Tongue (tissue), 2 donors: ENCODE results near the gene BORCS5. TPM values are rescaled to one million over a fixed set of nuclear protein-coding genes. Genes with fewer than 3 reads are reported as not detected.
"Not testable (repeated sequence)": the region's sequence is repeated elsewhere in the genome, so short reads cannot be mapped to it uniquely, and the experiment has no call there.

Source experiments
- DNase-seq: peaks from one replicate; pipeline ENCODE4 v3.0.0-alpha.2; 2015
- total RNA-seq: library from RNA; depleted of rRNA; stranded (reverse); fragments of >200 nt; gene quantifications from one replicate; pipeline ENCODE4 v1.2.3, GENCODE V29; 2014

The BORCS5 gene
- 35.7 TPM for total RNA-seq

DNA sequence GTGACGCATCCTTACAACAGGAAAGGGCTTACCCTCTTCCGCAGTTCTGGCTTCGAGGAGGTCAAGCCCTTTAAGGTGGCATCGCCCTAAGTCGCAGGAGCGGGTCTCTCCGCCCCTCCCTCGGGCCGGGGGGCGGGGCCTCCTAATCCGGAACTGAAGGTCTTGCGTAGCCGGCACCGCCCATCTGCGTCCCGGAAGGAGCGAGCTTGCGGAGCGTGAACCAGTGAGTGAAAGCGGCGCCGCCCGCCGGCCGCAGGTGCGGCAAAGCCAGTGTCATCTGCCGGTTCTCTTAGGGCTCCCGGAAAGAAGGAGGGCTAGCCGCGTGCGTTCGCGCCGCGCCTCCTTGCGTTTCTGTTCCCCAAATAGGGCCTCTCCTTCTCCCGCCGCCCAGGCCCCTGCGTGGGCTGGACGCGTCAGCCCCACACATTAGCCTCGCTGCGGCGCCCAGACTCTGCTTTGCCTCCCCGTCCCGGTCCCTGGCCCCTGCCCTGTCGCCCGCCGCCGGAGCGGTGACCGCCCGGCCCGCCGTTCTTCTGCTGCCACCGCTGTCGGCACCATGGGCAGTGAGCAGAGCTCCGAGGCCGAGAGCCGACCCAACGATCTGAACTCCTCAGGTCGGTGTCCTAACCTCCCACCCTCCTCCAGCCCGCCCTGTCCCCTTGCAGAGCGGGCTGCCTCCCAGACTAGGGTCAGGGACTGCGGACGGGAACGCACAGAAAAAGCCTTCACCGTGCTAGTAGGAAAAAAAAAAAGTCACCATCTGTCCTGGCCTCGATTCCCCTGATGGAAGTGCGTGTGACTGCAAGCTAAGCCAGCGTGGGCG is at the start of gene BORCS5:
Gene BORCS5, plus strand, starts transcription at position 183 of the 823 bp plus-strand sequence. Its CDS starts 374 bp downstream, at position 557.
- peak; percentile 98 for DNase-seq

DNA sequence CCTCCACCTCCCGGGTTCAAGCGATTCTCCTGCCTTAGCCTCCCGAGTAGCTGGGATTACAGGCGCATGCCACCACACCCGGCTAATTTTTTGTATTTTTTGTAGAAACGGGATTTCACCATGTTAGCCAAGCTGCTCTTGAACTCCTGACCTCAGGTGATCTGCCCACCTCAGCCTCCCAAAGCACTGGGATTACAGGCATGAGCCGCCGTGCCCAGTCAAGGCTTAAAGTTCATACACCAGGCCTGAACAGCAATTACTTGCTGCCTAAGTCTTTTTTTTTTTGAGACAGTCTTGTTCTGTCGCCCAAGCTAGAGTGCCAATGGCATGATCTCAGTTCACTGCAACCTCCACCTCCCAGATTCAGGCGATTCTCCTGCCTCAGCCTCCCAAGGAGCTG is 46.2 kb upstream of the BORCS5 start:
- not testable (repeated sequence) for DNase-seq

DNA sequence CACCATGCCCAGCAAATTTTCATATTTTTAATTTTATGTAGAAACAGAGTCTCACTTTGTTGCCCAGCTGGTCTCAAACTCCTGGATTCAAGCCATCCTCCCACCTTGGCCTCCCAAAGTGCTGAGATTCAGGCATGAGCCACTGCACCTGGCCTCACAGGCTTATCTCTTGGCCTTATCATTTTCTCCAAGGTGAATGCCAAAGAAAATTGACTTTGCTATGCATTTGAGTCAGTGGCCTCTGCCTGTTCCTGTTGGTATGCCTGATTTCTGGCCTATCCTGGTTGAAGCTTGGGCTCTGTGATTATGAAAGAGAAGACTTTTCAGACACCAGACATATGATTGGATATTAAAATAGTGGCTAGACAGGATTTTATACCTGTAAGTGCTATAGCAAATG is 41.0 kb upstream of the BORCS5 start:
- DNase-seq: no peak

DNA sequence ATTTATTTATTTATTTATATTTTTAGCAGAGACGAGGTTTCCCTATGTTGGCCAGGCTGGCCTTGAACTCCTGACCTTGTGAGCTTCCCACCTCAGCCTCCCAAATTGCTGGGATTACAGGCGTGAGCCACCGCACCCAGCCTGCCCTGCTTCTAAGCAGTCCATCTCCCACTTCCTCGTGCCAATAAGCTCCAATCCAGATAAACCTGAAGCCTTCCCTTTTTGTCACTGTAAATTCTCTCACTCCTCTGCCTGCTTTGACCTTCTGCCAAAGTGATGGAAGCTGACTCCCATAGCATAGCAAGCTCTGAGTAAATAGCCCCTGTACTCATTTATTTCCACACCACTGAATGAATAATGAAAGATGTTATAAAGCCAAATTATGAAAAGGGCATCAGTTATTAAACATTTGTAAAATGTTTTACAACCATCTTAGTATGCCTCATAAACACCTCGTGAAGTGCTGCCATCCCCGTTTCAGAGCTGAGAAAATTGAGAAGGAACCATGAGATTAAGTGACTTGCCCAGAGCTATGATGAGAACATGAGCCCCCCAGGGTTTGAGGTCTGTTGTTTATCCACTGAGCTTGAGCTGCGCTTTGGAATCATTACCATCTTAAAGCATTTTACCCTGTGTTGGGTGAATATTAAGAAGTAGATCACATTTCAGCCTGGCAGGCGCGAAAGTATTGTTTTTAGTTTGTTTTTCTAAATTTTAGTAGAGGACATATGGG is 37.3 kb upstream of the BORCS5 start:
- peak; percentile 45 for DNase-seq

DNA sequence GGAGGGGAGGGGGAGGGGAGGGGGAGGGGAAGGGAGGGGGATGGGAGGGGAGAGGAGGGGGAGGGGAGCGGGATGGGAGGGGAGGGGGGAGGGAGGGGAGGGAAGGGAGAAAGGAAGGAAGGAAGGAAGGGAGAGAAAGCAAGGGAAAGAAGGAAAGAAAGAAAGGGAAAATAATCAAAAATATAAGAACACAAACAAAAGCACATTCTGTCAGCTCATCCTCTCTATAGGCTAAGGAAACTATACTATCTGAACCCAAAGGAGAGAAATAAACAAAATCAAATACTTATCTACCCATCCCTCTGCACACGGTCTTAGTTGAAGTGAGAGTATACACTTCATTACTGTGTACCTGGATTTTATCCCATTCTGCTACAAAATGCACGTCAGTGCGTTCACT is 33.8 kb upstream of the BORCS5 start:
- DNase-seq: no peak

DNA sequence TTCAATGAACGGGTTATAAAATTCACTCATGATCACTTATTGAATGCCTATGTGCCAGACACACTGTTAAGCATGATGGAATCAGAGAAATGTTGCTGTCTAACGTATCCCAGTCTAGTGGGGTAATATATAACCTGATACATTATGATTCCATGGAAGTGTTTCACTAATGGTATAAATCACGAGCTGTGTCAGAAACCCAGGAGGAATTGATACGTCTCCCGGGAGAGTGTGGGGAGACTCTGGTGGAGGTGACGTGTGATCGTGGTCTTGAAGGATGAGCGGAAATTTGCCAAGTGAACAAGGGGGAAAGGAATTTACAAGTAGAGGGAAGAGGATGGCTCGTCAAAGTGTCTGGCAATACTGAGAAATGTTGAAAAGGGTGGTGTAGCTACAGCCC is 33.3 kb upstream of the BORCS5 start:
- DNase-seq: no peak

DNA sequence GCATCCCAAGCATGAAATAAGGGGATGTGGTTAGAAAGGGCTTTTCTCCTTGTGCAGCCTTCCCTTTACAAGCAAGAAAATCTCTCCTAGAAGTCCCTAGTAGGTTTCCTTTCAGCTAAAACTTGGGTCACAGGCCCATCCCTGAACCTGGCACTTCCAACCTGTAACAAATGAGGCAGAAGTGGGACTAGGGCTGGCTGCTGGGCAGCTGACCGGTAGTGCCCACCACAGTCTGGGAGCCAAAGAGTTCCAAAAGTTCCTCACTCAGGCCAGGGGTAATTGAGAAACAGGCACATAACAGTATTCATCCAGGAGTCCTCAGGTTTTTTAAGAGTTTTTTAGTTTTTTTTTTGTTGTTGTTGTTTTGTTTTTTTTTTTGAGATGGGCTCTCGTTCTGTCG is 30.6 kb upstream of the BORCS5 start:
- no peak for DNase-seq

DNA sequence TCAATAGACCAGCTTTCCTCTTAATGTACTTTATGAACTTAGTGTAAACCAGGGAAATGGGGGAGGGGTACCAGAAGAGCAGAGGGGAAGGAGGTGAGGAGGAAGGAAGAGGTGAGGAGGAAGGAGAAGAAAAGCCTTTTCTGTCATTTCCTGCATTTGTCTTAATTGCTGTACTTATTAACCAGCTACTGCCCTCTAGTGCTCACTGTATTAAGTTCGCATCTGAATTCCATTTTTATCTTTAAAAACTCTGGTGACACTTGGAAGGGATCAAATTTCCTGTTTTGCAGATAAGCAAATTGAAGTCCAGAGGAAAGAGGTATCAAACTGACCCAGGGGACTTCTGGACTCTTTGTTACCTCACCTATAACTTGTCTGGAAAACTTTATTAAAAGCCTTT is 29.1 kb upstream of the BORCS5 start:
- peak; percentile 81 for DNase-seq

DNA sequence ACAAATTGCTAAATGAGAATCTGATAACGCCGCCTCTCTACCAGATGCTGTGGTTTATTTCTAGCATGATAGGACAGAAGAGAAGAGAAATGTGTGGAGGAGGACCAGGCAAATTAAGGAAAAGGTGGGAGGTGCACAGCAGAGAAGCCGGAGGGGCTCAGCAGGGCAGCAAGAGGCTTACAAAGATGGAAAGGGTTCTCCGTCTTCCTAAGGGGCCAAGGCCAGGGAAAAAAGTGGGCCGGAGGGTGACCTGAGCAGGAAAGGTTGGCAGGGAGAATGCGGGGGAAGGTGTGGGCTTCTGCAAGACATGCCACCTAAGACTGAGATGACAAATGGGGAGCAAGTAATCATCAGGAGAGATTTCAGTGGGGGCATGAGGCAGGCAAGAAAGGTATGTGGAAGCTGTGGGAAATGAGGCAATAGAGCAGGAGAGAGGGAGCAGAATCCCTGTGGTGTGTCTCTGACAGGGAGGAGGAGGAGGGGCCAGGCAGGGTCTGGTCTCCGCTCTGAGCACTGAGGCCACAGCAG is 25.6 kb upstream of the BORCS5 start:
- DNase-seq: no peak

DNA sequence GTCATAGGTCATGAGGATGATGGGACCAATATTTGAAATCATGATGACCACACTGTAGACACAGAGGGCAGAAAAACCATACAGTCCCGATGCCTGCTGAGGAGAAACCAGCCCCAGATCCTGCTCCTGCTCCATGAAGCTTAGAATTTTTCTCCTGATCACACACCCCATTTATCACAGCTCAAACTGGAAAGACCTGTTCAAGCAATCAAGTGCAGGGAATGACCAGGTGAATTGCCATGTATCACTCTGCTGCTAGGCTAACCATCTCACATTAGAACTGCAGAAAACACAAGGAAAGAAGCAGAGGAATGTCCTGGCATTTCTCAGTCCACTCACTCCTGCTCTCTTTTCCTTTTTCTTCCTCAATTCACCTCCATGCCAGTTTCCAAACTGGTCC is 25.0 kb upstream of the BORCS5 start:
- no peak for DNase-seq

DNA sequence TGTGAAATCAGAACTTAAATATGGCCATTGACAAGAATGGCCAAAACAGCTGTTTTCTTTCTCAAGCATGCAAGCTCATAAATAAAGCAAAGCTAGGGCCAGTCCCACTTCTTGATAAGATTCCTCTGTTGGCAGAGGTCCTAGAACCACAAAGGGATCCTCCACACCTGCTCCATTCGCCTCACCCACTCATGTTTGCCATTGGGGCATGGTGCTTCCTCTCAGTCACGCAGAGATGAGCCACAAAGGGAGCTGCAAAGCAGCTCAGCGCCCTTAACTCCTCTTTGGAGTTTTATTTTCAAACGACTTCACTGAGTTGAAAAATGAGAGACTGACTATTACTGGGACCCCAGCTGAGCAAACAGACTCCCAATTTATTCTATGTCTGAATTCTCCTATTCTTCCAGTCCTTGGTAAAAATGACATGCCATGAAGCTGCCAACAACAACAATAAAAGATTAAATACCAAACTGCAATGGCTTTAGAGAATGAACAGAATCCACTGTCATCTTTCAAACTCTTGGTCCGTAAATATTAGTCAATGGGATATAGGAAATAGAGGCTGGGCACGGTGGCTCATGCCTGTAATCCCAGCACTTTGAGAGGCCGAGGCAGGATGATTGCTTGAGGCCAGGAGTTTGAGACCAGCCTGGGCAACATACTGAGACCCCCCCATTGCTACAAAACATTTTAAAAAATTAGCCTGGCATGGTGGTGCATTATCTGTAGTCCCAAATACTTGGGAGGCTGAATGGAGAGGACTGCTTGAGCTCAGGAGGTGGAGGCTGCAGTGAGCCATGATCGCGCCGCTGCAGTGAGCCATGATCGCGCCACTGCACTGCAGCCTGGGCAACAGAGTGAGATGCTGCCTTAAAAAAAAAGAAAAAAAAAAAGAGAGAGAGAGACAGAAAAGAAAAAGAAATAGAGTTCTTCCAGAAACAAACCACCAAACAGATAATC is 23.2 kb upstream of the BORCS5 start:
- peak; percentile 79 for DNase-seq

DNA sequence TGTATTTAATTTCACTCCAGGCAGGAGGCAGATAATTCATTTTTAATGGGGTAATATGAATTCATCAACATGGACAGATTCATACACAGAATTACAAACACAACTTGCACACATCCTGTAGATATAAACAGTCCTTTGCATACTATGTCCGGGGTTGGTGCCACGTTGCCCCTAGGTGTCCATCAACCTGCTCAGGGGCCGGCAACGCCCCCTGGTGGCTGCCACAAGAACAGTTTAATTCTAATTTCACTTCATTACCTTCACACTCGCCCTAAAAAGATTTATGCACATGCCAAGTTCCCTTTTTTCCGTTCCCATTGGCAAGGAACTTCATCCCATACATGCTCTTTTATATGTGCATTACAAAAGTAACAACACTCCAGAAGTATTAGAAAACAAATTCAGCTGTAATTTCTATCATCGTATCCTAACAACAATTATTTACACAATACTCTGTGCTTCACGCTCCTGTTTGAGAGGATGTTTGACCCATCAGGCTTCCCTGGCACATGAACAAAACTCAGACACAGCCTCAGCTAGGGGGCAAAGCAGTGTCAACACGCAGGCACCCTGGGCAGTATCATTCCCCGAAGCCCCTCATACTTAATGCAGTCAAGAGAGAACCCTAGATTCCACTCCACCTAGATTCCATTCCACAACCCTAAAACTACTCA is 22.4 kb upstream of the BORCS5 start:
- peak; percentile 39 for DNase-seq

DNA sequence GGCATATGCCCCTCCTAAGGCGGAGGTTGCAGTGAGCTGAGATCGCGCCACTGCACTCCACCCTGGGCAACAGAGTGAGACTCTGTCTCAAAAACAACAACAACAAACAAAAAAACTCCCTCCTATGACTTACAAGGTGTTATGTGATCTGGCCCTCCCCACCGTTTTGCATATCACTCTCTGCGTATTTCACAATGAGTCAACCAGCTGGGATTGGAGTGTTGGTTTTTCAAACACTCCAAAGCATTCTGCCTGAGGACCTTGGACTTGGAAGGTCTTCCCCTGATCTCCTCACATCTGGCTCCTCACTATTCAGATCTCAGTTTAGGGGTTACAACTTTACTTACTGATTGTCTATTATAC is 20.8 kb upstream of the BORCS5 start:
- no peak for DNase-seq

DNA sequence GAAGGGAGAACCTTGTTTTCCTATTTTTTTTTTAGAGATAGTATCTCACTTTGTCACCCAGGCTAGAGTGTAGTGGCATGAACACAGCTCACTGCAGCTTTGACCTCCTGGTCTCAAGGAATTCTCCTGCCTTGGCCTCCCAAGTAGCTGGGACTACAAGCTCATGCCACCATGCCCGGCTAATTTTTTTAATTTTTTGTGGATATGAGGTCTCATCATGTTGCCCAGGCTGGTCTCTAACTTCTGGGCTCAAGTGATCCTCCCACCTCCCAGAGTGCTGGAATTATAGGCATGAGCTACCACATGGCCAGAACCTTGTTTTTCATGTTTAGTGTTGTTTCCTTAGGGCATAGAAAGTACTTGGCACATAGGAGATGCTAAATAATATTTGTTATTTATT is 20.4 kb upstream of the BORCS5 start:
- no peak for DNase-seq

DNA sequence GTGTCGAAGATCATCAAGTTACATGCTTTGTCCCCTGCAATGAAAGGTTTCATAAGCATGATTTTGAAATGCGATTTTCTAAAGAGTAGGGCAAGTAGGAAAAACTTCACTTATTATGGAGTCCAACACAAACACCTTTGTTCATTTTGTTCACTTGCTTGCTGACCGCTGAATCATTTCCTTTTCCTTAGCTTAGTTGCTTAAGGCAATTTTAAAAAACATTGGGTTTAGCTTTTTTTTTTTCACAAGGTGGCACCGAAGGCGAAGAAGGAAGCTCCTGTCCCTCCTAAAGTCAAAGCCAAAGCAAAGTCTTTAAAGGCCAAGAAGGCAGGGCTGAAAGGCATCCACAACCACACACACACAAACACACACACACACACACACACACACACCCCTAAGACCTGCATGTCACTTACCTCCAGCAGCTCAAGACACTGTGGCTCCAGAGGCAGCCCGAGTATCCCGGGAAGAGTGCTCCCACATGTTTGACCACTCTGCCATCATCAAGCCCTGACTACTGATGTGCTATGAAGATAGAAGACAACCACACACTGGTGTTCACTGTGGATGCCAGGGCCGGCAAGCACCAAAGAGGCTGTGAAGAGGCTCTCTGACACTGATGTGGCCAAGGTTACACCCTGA is 18.2 kb upstream of the BORCS5 start:
- DNase-seq: no peak

DNA sequence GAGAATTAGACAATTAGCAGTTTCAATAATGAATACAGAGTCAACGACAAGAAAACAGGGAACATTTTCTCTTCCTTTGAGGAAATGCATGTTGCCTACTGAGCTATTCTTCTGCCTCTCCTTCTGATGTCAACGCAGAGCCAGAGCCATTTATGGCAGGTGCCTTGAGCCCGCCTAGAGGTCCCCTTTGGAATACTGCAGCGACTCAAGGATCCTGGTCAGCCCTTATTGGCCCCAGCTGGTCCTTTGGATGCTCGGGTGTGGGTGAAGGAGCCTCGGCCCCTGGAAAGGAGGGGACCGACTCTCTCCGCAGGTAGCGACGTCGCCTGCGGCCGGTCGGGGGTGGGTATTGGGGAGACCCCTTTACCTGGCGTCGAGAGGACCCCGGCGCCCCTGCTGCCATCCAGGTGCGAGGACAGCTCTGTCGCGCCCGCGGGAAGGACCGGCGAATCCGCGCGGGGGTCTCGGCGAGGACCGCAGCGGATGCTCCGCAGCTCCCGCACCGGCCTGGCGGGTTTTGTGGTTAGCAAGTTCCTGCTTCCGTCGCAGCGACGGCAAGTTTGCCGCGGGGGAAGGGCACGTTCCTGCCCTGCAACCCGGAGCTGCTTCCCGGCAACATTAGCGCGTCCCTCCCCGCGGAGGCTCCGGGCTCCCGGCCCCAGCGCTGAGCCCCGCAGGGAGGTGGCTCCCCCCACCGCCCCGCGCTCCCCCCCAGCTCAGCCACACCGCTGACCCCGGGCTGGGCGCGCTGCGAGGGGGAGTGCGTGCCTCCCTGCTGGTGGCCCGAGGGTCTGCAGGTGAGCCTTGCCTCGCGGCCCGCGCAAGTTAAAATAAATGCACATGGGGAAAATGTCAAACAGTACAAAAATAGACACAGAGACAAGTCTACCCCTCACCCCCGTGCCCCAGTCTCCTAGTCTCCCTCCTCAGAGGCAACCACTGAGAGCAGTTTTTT is 6.9 kb upstream of the BORCS5 start, which contains the start of gene MANSC1:
Gene MANSC1, minus strand, starts transcription at position 532 of the 955 bp plus-strand sequence. CDS start 6,928 bp downstream, outside the sequence.
- DNase-seq: peak; percentile 59

DNA sequence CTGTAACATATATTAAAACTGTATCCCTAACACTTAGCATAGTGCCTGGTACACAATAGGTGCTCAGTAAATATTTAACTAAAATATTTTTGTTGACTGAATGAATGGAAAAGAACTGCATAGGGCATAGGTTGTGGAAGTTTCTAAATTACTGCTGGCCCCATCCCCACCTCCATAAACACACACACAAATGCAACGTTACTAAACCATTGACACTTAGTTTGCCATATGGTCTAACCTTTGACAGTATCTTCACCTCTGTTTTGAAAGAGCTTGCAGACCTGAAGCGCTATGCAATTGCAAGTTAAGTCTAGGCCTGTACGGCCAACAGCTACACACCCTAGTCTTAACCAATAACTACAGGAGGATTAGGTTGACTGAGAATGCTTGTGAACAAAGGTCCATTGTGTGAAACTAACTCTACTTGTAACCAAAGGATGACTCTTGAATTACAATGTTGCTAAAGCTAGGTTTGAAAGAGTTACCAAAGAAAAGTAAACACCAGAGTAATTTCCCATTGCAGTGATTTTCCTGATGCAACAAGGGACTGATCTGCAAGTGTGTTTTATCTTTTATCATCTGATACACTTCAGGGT is 5.9 kb upstream of the BORCS5 start:
- no peak for DNase-seq

DNA sequence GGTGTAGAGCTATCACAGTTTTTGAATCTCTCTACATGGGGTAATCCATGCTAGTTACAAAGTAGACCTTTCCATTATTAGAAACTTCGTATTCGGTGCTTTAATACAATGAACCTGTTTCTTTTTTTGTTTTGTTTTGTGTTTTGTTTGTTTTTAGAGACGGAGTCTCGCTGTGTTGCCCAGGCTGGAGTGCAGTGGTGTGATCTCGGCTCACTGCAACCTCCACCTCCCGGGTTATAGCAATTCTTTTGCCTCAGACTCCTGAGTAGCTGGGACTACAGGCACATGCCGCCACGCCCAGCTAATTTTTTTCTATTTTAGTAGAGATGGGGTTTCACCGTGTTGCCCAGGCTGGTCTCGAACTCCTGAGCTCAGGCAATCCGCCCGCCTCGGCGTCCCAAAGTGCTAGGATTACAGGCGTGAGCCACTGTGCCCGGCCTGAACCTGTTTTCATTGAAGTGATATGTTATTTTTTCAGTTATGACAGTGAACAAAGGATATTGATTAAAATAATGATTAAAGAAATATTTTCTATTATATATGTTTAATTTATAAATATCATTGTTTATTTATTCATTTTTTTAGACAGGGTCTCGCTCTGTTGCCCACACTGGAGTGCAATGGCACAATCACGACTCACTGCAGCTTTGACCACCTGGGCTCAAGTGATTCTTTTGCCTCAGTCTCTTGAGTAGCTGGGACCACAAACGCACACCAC is 5.3 kb upstream of the BORCS5 start:
- not testable (repeated sequence) for DNase-seq

DNA sequence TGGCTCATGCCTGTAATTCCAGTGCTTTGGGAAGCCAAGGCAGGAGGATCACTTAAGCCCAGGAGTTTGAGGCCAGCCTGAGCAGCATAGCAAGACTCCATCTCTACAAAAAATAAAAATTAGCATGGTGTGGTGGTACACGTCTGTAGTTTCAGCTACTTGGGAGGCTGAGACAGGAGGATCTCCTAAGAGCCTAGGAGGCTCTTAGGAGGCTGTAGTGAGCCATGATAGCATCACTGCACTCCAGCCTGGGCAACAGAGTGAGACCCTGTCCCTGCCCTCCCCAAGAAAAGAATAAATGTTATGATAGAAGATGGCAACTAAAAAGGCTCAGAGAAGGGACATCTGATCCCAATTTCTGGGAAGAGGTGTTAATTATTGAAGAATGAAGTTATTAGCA is 3.6 kb upstream of the BORCS5 start:
- DNase-seq: no peak
